AG20443 (cell line): Measurements from ENCODE around the gene PPP1R12A.
A peak's percentile ranks its signal among the peaks of the same experiment; 100 is the strongest.

Experiments used
- DNase-seq: peaks from one replicate; pipeline ENCODE4 v3.0.0; 2012; ENCODE audit warnings: low spot score, mixed read lengths

Gene PPP1R12A

DNA sequence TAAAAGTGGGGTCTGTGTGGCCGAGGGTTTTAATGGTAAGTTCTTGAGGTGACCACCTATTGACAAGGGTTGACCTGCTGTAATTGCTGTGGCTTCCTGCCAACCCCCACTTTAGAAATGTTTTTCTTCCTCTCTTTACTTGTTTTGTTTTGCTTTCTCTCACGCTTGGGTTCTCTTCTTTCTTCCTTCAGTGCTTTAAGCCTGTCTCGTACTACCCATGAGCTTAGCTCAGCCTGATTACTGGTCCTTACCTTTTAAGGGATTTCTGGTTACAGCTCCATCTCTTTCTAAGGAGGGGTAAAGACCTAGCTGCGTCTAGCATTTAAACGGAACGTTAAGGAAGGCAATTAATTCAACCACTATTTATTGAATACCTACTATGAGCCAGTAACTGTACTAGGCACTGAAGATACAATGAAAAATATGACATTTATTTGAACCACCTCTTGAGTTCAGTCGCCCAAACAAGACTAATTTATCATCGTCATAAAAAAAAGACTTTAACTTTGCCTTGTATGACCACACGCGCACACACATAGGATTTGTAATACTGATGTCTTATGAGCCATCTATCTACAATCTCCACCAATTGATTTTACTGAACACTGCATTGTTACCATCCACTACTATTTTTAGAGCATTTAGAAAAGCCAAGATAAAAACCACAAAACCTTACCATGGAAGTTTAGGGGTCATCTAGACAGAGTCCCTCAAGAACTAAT lies 888 bp upstream of the PPP1R12A start:
- no peak for DNase-seq

GRCh38 chr12:79934281-79935020 lies 446 bp downstream of the PPP1R12A start:
- peak; percentile 43 for DNase-seq

GRCh38 chr12:79933532-79934264 lies 1.2 kb downstream of the PPP1R12A start:
- peak; percentile 9 for DNase-seq

- DNase-seq = no peak
Measured at GRCh38 chr12:79933043-79933442, 1.9 kb downstream of the PPP1R12A start.

DNA sequence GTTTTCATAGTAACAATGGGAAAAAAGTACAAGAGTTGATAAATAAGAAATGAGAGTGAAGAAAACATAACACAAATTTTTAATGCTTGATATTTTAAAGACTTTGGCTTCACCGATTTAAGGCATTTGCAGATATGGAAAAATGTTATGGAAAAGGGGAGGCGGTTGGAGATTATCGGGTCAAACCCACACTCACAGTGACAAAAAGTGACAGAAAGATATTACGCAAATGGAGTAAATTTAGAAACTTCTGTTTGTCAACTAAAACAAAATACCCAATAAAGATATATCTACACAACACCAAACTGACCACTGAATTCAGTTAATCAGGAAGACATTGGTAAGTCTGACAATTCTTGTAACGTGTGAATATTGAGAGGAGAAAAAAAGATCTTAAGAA lies 2.5 kb downstream of the PPP1R12A start:
- no peak for DNase-seq

DNA sequence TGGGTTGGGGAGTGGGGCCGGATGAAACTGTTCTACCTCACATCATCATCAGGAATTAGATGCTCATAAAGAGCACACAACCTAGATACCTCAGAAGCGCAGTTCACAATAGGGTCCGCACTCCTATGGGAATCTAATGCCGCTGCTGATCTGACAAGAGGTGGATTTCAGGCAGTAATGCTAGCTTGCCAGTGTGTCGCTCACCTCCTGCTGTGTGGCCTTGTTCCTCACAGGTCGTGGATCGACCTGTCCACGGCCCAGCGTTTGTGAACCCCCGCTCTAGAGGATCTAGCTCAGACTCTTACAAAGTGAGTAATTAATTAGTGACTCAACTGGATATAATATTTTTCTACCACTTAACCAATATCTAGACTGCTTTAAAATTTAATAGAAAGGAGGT lies 5.8 kb downstream of the PPP1R12A start:
- DNase-seq = no peak

- DNase-seq = peak; percentile 25
Measured at GRCh38 chr12:79927772-79928474, 7.0 kb downstream of the PPP1R12A start.

- DNase-seq = no peak
Measured at GRCh38 chr12:79926951-79927350, 7.9 kb downstream of the PPP1R12A start.

GRCh38 chr12:79925492-79925891 lies 9.4 kb downstream of the PPP1R12A start:
- DNase-seq = no peak

DNA sequence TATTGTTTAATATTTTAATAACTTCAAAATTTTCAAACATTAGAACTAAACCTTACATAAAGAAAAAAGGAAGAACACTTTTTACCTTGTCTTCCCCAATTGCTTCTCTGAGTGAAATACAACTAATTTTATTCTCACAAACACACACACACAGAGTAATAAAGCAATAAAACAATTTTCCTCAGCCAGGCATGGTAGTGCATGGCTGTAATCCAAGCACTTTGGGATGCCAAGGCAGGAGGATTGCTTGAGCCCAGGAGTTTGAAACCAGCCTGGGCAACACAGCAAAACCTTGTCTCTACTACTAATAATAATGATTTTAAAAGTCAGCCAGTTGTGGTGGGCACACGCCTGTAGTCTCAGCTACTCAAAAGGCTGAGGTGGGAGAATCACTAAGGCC lies 13.1 kb downstream of the PPP1R12A start:
- no peak for DNase-seq

DNA sequence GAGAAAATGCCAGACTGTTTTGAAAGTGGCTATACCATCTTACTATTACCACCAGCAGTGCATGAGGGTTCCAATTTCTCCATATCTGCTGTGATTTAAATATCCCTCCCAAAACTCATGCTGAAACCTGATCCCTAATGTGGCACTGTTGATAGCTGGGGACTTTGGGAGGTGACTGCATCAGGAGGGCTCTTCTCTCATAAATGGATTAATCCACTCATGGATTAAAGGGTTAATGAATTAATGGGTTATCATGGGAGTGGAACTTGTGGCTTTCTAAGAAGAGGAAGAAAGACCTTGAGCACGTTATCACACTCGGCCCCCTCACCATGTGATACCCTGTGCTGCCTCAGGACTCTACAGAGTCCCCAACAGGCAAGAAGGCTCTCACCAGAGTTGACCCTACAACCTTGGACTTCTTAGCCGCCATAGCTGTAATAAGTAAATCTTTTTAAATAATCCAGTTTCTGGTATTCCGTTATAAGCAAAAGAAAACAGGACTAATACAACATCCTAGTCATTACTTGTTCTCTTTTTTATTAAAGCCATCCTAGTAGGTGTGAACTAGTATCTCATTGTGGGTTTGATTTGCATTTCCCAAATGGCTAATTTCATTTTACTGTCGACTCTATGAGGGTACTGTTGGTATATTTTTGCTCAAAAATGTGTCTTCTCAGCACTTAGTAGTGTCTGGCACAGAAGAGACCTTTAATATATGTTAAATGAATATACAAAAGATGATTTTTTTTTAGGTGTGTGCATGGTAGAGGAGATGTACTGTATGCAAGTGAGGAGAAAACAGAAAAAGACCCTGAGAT lies 14.3 kb downstream of the PPP1R12A start:
- no peak for DNase-seq

GRCh38 chr12:79919762-79920161 lies 15.1 kb downstream of the PPP1R12A start:
- DNase-seq = no peak

DNA sequence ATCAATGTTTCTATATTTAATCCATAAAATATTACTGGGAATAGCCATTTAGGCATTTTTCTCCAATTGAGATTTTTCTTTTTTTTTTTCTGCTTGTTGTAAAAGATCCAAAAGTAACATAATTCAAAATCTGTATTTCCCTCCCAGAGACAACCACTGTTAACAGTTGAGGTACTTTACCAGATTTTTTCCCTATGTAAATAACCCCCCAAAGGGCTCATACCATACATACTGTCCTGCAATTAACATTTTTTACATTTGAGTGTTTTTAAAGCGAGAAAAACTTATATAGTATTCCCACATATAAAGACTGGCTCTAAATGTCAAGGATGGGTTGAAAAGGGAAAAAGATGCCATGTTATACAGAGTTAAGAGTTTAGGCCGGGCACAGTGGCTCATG lies 18.1 kb downstream of the PPP1R12A start:
- DNase-seq = no peak

DNA sequence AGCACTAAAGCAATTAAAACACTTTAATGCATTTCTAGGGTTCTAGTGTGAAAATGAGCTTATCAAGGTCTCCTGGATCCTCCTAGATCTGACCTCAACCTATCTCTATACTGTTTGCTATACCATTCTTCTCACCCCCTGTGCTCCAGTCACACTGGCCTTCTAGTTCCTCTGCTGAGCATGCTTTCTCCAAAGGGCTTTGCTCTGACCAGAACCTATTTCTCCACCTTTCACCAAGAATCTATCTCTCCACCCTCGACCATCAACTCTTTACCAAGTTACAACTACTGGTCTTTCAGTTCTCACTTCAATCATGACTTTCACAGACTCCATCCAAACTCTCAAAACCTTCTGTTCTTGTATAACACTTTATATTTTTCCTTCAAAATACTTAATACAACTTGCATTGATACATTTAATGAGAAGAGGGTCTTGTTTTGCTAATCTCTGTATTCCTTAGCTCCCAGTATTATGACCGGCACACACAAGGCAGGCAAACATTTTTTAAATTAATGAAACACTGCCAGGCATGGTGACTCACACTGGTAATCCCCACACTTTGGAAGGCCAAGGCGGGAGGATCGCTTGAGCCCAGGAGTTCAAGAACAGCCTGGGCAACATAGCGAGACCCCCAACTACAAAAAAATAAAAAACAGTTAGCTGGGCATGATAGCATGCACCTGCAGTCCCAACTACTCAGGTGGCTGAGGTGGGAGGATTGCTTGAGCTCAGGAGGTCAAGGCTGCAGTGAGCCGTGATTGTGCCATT lies 22.8 kb downstream of the PPP1R12A start:
- no peak for DNase-seq

GRCh38 chr12:79908366-79908765 lies 26.5 kb downstream of the PPP1R12A start:
- no peak for DNase-seq

DNA sequence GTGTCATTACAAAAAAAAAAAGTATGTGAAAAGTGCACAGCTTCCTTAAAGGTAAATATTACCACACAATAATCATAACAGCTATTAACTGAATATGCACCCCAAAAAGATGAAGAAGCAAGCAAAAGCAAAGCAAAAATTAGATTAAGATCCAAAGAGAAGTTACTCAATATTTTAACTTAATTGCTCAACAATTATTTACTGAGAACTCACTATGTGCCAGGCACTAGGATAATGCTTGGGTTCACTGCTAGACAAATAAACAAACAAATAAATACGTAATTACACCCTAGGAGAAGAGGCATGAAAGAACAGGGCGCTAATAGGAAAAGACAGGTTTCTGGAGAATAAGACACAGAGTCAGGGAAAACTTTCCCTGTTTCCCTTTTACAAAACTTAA lies 33.4 kb downstream of the PPP1R12A start:
- DNase-seq = no peak

DNA sequence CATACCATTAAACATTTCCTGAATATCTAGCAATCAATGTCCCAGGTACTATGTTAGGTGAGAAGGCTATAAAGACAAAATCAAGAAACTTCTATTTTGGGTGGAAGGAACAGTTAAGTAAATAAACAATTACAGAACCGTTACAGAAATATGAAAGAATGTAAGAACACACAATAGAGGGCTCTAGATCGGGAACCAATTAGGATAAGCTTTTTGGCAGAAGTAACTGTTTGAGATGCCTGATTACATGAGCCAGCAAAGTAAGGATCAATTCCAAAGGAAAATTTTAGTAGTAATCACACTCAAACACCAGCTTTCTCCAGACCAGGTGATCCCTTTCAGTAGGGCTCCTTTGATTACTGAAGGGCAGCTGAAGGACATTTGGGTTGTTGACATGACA lies 33.9 kb downstream of the PPP1R12A start:
- DNase-seq = no peak

- DNase-seq = no peak
Measured at GRCh38 chr12:79900199-79900598, 34.7 kb downstream of the PPP1R12A start.

GRCh38 chr12:79897617-79898016 lies 37.3 kb downstream of the PPP1R12A start:
- peak; percentile 73 for DNase-seq

GRCh38 chr12:79895804-79896203 lies 39.1 kb downstream of the PPP1R12A start:
- no peak for DNase-seq

GRCh38 chr12:79895071-79895470 lies 39.8 kb downstream of the PPP1R12A start:
- DNase-seq = no peak
